GM12872 (cell line): ENCODE data around the gene MYOM1.

Experiments used
- TF ChIP-seq, protein P1 (sequence below): IDR thresholded peaks from 3 replicates; pipeline ENCODE4 v1.5.1; 2011; ENCODE audit warnings: low read depth, mild to moderate bottlenecking, low read length, moderate library complexity; ENCODE audit not compliant: insufficient read depth

MYOM1 gene

DNA sequence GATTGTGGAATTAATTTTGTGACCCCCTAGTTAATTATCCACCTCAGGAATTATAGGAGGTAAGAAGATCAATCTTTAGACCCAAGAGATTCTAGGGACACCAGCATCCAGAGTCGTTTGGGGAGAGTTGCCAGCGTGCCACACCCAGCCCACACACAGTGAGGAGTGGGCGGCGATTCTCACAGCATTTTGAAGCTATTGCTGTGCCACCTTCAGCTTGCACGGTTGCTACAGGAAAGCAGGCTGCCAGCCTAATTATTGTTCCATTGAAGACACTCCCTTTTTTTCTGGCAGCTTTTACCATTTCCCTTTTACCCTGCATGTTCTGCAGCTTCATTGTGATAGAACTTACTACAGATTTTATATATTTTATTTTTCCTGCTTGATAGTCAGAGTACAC, 14.7 kb upstream of the MYOM1 start:
- TF ChIP-seq, protein P1, sequence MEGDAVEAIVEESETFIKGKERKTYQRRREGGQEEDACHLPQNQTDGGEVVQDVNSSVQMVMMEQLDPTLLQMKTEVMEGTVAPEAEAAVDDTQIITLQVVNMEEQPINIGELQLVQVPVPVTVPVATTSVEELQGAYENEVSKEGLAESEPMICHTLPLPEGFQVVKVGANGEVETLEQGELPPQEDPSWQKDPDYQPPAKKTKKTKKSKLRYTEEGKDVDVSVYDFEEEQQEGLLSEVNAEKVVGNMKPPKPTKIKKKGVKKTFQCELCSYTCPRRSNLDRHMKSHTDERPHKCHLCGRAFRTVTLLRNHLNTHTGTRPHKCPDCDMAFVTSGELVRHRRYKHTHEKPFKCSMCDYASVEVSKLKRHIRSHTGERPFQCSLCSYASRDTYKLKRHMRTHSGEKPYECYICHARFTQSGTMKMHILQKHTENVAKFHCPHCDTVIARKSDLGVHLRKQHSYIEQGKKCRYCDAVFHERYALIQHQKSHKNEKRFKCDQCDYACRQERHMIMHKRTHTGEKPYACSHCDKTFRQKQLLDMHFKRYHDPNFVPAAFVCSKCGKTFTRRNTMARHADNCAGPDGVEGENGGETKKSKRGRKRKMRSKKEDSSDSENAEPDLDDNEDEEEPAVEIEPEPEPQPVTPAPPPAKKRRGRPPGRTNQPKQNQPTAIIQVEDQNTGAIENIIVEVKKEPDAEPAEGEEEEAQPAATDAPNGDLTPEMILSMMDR = no peak

GRCh38 chr18:3233433-3234168, 13.8 kb upstream of the MYOM1 start:
- TF ChIP-seq, protein P1 = no peak

- TF ChIP-seq, protein P1 = no peak
Measured at GRCh38 chr18:3233004-3233403, 13.2 kb upstream of the MYOM1 start.

- TF ChIP-seq, protein P1 = no peak
Measured at GRCh38 chr18:3230401-3231334, 10.9 kb upstream of the MYOM1 start.

DNA sequence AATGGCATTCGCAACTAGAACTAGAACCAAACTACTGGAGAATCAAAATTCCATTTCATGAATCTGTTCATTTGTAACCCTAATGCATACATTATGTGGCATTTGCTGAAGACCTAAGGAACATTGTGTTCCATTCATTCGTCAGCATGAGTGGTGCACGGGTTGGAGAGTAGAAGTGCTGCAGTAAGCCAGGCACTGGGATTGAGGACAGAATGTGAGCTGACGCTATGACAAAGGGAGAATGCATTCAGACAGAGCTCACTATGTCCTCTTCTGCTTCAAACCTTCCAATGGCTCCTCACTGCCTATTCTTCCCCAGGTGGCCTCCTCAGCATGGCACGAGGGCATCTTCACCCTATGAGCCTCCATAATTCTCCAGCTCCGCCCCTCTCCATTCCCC, 6.3 kb upstream of the MYOM1 start:
- TF ChIP-seq, protein P1 = no peak

- TF ChIP-seq, protein P1 = no peak
Measured at GRCh38 chr18:3225588-3225987, 5.8 kb upstream of the MYOM1 start.

DNA sequence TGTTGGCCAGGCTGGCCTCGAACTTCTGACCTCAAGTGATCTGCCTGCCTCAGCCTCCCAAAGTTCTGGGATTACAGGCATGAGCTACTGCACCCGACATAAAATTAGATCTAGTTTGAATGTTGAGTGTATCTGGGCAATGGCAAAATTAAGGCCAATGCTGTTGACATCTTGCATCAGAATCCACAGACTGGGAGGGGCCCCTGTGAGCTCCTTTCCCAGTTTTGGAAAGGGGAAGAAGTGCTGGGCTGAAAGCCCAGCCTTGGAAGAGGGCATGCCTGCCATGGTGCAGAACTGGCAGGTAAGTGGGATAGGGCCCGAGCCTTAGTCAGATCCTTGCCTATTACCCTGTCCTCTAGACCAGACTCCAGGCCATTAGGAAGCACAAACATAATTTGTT, 4.5 kb upstream of the MYOM1 start:
- TF ChIP-seq, protein P1 = no peak
